CMK (cell line): ENCODE results near the gene GCK.
"Not testable (repeated sequence)": the region's sequence is repeated elsewhere in the genome, so short reads cannot be mapped to it uniquely, and the experiment has no call there.

Source experiments
- DNase-seq: peaks from one replicate; pipeline ENCODE4 v3.0.0-alpha.2; 2010; ENCODE audit warnings: low read depth

The GCK gene

GRCh38 chr7:44201813-44202212 is 12.6 kb upstream of the GCK start:
- DNase-seq = no peak

DNA sequence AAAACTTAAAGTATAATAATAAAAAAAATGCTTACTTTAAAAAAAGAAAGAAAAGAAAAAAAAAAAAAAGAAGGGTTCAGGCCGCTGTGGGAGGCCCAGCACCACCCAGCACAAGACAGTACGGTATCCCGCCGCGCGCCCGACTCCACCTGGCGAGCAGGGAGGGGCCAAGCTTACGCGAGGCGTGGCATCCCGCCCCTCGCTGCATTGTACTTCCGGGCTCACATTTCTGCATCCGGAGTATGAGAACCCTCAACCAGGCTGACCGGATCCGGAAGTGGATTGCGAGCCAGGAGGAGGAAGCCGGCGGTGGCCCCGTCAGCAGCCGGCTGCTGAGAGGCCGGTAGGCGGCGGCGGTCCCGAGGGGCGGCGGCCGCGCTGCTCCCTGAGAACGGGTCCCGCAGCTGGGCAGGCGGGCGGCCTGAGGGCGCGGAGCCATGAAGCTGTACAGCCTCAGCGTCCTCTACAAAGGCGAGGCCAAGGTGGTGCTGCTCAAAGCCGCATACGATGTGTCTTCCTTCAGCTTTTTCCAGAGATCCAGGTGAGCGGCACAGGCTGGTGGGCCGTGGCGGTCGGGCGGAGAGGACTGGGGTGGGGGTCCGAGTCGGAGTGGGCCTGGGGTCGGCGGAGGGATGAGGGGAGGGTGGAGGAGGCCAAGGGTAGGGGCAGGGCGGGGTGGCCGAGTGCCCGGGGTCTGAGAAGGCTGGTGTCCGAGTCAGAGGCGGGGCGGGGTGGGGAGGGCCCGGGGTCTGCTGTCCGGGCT is 11.6 kb upstream of the GCK start, which contains the start of gene YKT6:
TSS of gene YKT6 (plus strand) at position 280 of the 763 bp plus-strand sequence. CDS start at position 438, 158 bp downstream.
- DNase-seq = peak; percentile 84

DNA sequence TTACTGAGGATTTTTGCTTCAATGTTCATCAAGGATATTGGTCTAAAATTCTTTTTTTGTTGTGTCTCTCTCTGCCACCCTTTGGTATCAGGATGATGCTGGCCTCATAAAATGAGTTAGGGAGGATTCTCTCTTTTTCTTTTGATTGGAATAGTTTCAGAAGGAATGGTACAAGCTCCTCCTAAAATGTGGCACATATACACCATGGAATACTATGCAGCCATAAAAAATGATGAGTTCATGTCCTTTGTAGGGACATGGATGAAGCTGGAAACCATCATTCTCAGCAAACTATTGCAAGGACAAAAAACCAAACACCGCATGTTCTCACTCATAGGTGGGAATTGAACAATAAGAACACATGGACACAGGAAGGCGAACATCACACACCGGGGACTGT is 10.9 kb upstream of the GCK start:
- DNase-seq = not testable (repeated sequence)

- no peak for DNase-seq
Observed at GRCh38 chr7:44197474-44197873, 8.2 kb upstream of the GCK start.

GRCh38 chr7:44196450-44196872 is 7.2 kb upstream of the GCK start:
- DNase-seq = no peak

- no peak for DNase-seq
Observed at GRCh38 chr7:44195889-44196288, 6.7 kb upstream of the GCK start.

GRCh38 chr7:44194562-44195145 is 5.4 kb upstream of the GCK start:
- DNase-seq = no peak

- DNase-seq = no peak
Observed at GRCh38 chr7:44194069-44194468, 4.8 kb upstream of the GCK start.

GRCh38 chr7:44193011-44193802 is 4.0 kb upstream of the GCK start:
- no peak for DNase-seq

DNA sequence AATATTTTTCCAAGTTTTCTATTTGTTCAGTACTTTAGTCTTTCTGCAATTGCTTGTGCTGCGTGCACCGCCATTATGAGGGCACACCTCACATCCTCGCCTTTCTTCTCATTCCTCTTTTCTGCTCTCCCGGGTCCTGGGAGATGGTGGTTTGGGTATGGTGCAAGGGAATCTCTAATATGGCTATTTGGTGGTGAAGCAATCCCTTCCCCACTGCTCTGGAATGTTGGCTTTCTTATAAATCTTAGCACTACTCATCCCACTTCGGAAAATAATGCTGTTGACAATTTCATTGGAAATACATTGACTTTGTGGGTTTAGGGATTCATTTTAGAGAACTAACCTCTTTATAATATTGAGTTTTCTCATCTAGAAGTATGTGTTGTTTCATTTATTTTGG is 1.9 kb upstream of the GCK start:
- DNase-seq = no peak

DNA sequence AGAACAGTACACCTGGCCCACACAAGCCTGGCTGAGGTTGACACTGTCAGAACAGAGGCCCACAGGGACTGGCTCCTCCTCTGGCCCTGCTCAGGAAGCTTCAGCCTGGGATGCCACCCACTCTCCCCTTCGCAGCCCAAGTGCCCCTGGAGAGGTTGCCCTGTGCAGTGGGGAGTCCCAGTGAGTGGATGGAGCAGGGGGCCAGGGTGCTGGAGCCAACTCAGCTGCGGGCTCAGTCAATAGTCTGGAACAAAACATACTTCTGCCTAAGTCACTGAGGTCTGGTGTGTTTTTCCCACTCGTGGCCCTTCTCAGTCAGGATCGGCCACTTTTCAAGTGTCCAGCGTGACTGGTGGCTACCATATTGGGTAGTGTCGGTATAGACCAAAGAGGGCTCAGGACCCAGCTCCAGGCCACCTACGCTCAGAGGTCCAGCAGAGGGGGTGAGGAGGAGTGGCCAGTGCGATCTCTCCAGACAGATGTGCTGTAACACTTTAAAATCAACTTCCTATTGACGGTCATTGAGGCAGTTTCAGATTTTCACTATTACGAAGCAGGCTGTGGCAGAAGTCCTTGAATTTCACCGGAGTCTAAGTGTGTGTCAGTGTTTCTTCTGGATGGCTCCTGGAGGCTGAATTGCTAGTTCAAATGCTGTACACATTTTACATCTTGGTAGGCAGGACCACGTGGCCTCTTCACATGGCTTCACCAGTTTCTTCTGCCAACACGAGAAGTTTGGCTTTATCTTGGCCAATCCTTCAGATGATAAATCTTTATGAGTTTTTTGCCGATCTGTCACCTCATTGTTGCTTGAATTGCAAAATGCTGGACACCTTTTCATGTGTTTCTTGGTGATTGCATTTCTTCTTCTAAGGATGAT is 994 bp upstream of the GCK start:
- DNase-seq = no peak

DNA sequence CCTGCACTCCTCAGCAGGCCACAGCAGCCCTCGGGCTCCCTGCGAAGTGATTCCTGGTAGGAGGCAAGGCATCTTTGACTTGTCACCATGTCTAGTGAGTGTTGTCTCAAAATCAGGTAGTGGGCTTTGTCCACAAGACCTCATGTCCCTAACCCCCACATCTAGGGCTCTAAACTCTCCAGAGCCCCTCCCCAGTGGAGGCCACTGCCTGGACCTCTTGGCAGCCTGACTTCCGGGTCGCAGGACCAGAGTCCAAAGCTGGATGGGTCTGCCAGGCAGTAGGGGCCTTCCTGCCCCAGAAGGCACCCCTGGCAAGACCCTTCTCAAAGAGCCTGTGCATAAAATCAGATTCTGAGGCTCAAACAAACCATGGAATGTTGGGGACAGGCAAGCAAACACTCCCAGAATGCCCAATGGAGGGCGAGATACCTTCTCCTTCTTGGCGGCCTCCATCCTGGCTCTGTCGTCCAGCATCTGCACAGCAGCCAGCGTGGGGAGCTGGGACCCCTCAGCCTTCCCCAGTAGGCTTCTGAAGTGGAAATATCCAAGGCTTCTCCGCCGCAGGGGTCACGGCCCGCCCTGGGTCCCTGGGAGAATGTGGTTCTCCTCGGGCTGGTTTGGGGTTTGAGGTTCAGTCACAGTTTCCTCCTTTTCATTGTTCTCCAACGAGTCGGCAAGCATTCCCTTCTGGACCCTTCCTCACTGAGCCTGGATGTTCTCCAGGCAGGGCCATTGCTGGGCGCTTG is 586 bp downstream of the GCK start:
- DNase-seq = no peak

GRCh38 chr7:44187636-44188416 is 1.4 kb downstream of the GCK start:
- no peak for DNase-seq

DNA sequence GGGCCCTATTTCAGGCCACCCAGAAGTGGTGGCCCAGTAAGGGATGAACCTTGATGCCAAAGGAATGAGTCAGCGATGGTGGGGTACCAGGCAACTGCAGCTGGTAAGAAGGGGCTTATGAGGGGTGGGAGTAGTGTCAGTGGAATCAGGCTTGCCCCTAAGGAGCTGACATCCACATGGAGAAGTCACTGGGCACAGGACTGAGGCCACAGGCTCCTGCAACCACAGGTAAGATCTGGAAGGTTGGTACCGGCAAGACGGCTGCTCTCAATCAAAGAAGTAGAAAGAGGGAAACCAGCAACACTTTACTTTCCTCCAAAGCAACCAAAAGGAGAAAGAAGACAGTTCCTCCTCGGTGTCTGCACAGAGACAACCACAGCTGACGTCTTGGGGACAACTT is 2.5 kb downstream of the GCK start:
- DNase-seq = no peak

GRCh38 chr7:44185729-44186128 is 3.5 kb downstream of the GCK start:
- no peak for DNase-seq

GRCh38 chr7:44184873-44185446 is 4.3 kb downstream of the GCK start:
- no peak for DNase-seq

DNA sequence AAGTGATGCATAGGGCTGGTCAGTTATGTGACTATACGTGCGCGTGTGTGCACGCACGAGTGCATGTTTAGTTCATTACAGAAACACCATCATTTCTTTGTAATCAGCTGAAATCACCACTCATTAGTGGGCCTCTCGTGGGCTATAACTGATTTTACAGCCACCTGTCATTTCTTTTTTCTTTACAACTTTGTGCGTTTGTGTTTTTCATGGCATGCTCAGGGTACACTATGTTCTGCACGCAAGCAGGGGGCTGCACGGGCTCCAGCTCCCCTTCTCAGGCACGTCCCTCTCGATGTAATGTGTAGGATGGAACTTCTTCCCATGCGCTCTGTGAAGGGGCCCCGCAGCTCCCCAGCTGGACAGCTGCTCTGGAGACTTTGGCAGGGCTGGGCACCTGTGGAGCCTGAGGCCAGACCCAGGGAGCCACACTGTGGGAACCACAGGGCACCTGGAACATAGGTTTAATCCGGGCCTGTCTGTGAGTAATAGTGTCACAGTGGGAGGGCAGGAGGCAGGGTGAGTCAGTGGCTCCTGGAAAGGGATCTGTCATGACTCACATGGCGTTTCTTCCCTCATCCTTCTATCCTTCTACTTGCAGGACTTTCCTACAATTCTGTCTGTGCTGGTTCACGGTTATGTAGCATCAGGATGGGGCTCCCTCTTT is 4.9 kb downstream of the GCK start:
- DNase-seq = no peak

DNA sequence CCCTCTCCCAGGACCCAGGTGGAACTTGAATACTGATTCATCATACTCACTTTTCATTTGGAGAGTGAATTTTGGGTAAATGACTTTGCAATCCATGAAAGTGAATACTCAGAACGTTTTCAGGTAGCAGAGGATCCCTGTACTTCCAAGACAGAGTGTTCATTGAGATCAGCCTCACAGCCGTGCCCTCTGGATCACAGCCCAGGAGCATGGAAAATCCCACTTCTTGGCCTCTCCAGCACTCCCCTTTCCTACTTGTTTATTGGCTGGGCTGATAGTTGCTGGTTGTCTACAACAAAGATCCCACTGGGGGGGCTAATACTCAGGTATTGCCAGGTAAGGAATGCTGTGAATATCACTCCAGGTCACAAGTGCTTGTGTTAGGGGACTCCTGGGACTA is 5.9 kb downstream of the GCK start:
- no peak for DNase-seq

GRCh38 chr7:44182827-44183226 is 6.4 kb downstream of the GCK start:
- no peak for DNase-seq

GRCh38 chr7:44180631-44181030 is 8.6 kb downstream of the GCK start:
- DNase-seq = no peak
